ENCODE measurements around the gene ABTB2.

Gene ABTB2

GRCh38 chr11:34348096-34348495 is 9.7 kb downstream of the ABTB2 start:
- no peak for TF ChIP-seq CTCF (IDR thresholded peaks at IDR 0.05; ENCODE audit: low read depth, low read length)
- no peak for DNase-seq (ENCODE audit: extremely low read depth, low read depth)

- DNase-seq (ENCODE audit: extremely low read depth, low read depth): no peak
- TF ChIP-seq CTCF (IDR thresholded peaks at IDR 0.05; ENCODE audit: low read depth, low read length): no peak
Observed at GRCh38 chr11:34346551-34346950, 11.3 kb downstream of the ABTB2 start.

GRCh38 chr11:34345991-34346480 is 11.8 kb downstream of the ABTB2 start:
- TF ChIP-seq CTCF (IDR thresholded peaks at IDR 0.05; ENCODE audit: low read depth, low read length): no peak
- no peak for DNase-seq (ENCODE audit: extremely low read depth, low read depth)

GRCh38 chr11:34345540-34345876 is 12.3 kb downstream of the ABTB2 start:
- no peak for TF ChIP-seq CTCF (IDR thresholded peaks at IDR 0.05; ENCODE audit: low read depth, low read length)
- no peak for DNase-seq (ENCODE audit: extremely low read depth, low read depth)

- TF ChIP-seq CTCF (IDR thresholded peaks at IDR 0.05; ENCODE audit: low read depth, low read length): no peak
- no peak for DNase-seq (ENCODE audit: extremely low read depth, low read depth)
Observed at GRCh38 chr11:34344768-34345539, 12.9 kb downstream of the ABTB2 start.

GRCh38 chr11:34344410-34344767 is 13.4 kb downstream of the ABTB2 start:
- DNase-seq (ENCODE audit: extremely low read depth, low read depth): no peak
- no peak for TF ChIP-seq CTCF (IDR thresholded peaks at IDR 0.05; ENCODE audit: low read depth, low read length)

- no peak for DNase-seq (ENCODE audit: extremely low read depth, low read depth)
- TF ChIP-seq CTCF (IDR thresholded peaks at IDR 0.05; ENCODE audit: low read depth, low read length): no peak
Observed at GRCh38 chr11:34343686-34344085, 14.1 kb downstream of the ABTB2 start.

Data from AG09319 (cell line).